Activated naive CD4-positive, alpha-beta T cell treated with anti-CD3 and anti-CD28 coated beads, Interleukin-2, amount 10 ng/mL, durations not matched to agents 7 days and 5 days (primary cell): ENCODE data around the gene SYTL2.
"Not testable (repeated sequence)": the region's sequence is repeated elsewhere in the genome, so short reads cannot be mapped to it uniquely, and the experiment has no call there.

Source experiments
- CTCF ChIA-PET: fragments of 350-600 bp; sonication (Branson Sonifier 250); formaldehyde crosslinking; loops from one replicate; lab custom pipeline; 2021; ENCODE audit warnings: antibody characterized with exemption; lab: Charles Lee
- DNase-seq: peaks from one replicate; pipeline ENCODE4 v3.0.0-alpha.2; 2020
- H3K27ac Mint-ChIP-seq: one replicate; pipeline ENCODE4 v1.8.0; 2021; ENCODE audit warnings: mild to moderate bottlenecking, moderate library complexity, mixed read lengths
- H3K27me3 Mint-ChIP-seq: one replicate; pipeline ENCODE4 v1.8.0; 2021; ENCODE audit warnings: mild to moderate bottlenecking, mixed read lengths
- H3K36me3 Mint-ChIP-seq: one replicate; pipeline ENCODE4 v1.8.0; 2021; ENCODE audit warnings: mixed read lengths
- H3K4me1 Mint-ChIP-seq: one replicate; pipeline ENCODE4 v1.8.0; 2021; ENCODE audit warnings: mixed read lengths
- H3K4me3 Mint-ChIP-seq: one replicate; pipeline ENCODE4 v1.8.0; 2021; ENCODE audit warnings: mild to moderate bottlenecking, moderate library complexity, mixed read lengths
- H3K9me3 Mint-ChIP-seq: one replicate; pipeline ENCODE4 v1.8.0; 2021; ENCODE audit warnings: mixed read lengths

SYTL2 gene

GRCh38 chr11:85682330-85683305 is 128.3 kb downstream of the SYTL2 start:
- peak overlapping the region; percentile 70 for H3K4me3 Mint-ChIP-seq
- H3K27me3 Mint-ChIP-seq, result peaks cover 19% of the 10 kb centered on the region
- peaks cover 3% of the 10 kb centered on the region for H3K36me3 Mint-ChIP-seq
- H3K27ac Mint-ChIP-seq, result peak overlapping the region; percentile 63
- peaks cover 22% of the 10 kb centered on the region for H3K4me1 Mint-ChIP-seq
- CTCF ChIA-PET, result interaction anchor here (0.7 to 2.4 kb wide), 3 partner anchors 12 to 172 kb away, joined by 3 to 8 read pairs (median 7); partner anchors contain the start of gene CCDC83
- no peaks in the 10 kb centered on the region for H3K9me3 Mint-ChIP-seq
- DNase-seq, result peak; percentile 68

GRCh38 chr11:85680897-85681296 is 130.0 kb downstream of the SYTL2 start:
- Mint-ChIP-seq H3K9me3 (no peaks in the 10 kb centered on the region), H3K36me3 (peaks cover 3% of the 10 kb centered on the region), H3K4me1 (peaks cover 22% of the 10 kb centered on the region), H3K27me3 (peaks cover 23% of the 10 kb centered on the region), H3K27ac (no peak overlapping the region), H3K4me3 (no peak overlapping the region)
- no peak for DNase-seq
- CTCF ChIA-PET, result interaction anchor here (1.1 to 1.2 kb wide), 2 partner anchors 10 to 12 kb away, joined by 3 to 6 read pairs; no protein-coding TSS in a partner anchor

GRCh38 chr11:85679576-85679975 is 131.4 kb downstream of the SYTL2 start:
- H3K9me3 Mint-ChIP-seq, result no peaks in the 10 kb centered on the region
- peaks cover 22% of the 10 kb centered on the region for H3K4me1 Mint-ChIP-seq
- no peak overlapping the region for H3K4me3 Mint-ChIP-seq
- CTCF ChIA-PET, result interaction anchor here (0.7 kb wide), 1 partner anchor 59 kb away, joined by 4 read pairs; no protein-coding TSS in a partner anchor
- no peak overlapping the region for H3K27ac Mint-ChIP-seq
- DNase-seq, result no peak
- peaks cover 3% of the 10 kb centered on the region for H3K36me3 Mint-ChIP-seq
- H3K27me3 Mint-ChIP-seq, result peaks cover 20% of the 10 kb centered on the region

GRCh38 chr11:85673393-85673792 is 137.5 kb downstream of the SYTL2 start:
- DNase-seq, result no peak
- Mint-ChIP-seq H3K9me3 (no peaks in the 10 kb centered on the region), H3K27me3 (peaks cover 24% of the 10 kb centered on the region), H3K27ac (no peak overlapping the region), H3K4me1 (no peaks in the 10 kb centered on the region), H3K36me3 (no peaks in the 10 kb centered on the region), H3K4me3 (no peak overlapping the region)
- CTCF ChIA-PET, result no interaction called here

- no peak overlapping the region for H3K4me3 Mint-ChIP-seq
Observed at GRCh38 chr11:85672105-85672902, 138.6 kb downstream of the SYTL2 start.

GRCh38 chr11:85670949-85671663 is 139.8 kb downstream of the SYTL2 start:
- H3K27me3 Mint-ChIP-seq, result peaks cover 19% of the 10 kb centered on the region
- DNase-seq, H3K4me1 Mint-ChIP-seq, H3K4me3 Mint-ChIP-seq, CTCF ChIA-PET, H3K36me3 Mint-ChIP-seq, H3K27ac Mint-ChIP-seq, H3K9me3 Mint-ChIP-seq: not testable (repeated sequence)

More at GRCh38 chr11:85672105-85672902, 138.6 kb downstream of the SYTL2 start:
- CTCF ChIA-PET, result no interaction called here
- no peak for DNase-seq
- Mint-ChIP-seq H3K36me3 (no peaks in the 10 kb centered on the region), H3K27ac (no peak overlapping the region), H3K9me3 (no peaks in the 10 kb centered on the region), H3K4me1 (no peaks in the 10 kb centered on the region), H3K27me3 (peaks cover 24% of the 10 kb centered on the region)

GRCh38 chr11:85668157-85668556 is 142.8 kb downstream of the SYTL2 start:
- DNase-seq, result no peak
- Mint-ChIP-seq H3K4me3 (no peak overlapping the region), H3K9me3 (no peaks in the 10 kb centered on the region), H3K27me3 (peaks cover 15% of the 10 kb centered on the region), H3K4me1 (peaks cover 11% of the 10 kb centered on the region), H3K36me3 (peaks cover 11% of the 10 kb centered on the region), H3K27ac (no peak overlapping the region)
- CTCF ChIA-PET, result interaction anchor here (0.6 to 0.9 kb wide), 3 partner anchors 32 to 396 kb away, joined by 3 to 5 read pairs (median 4); no protein-coding TSS in a partner anchor

- no peak for DNase-seq
- Mint-ChIP-seq H3K4me1 (peaks cover 18% of the 10 kb centered on the region), H3K4me3 (no peak overlapping the region), H3K9me3 (no peaks in the 10 kb centered on the region), H3K36me3 (peaks cover 20% of the 10 kb centered on the region), H3K27me3 (peaks cover 11% of the 10 kb centered on the region), H3K27ac (no peak overlapping the region)
- CTCF ChIA-PET, result interaction anchor here (0.6 kb wide), 1 partner anchor 44 kb away, joined by 3 read pairs; no protein-coding TSS in a partner anchor
Observed at GRCh38 chr11:85666687-85667086, 144.3 kb downstream of the SYTL2 start.

- peaks cover 4% of the 10 kb centered on the region for H3K27me3 Mint-ChIP-seq
- CTCF ChIA-PET, result no interaction called here
- peaks cover 27% of the 10 kb centered on the region for H3K4me1 Mint-ChIP-seq
Observed at GRCh38 chr11:85665733-85666132, 145.2 kb downstream of the SYTL2 start.

GRCh38 chr11:85664615-85665481 is 146.1 kb downstream of the SYTL2 start, which contains the start of gene CREBZF:
CREBZF (minus strand) TSS chr11:85665129; CDS start chr11:85664875, 254 bp downstream.
- Mint-ChIP-seq H3K27me3 (no peaks in the 10 kb centered on the region), H3K36me3 (peaks cover 36% of the 10 kb centered on the region), H3K27ac (peak within 1 kb of the TSS; percentile 98), H3K9me3 (no peaks in the 10 kb centered on the region), H3K4me1 (peaks cover 35% of the 10 kb centered on the region), H3K4me3 (peak within 1 kb of the TSS; percentile 98)
- DNase-seq, result peak; percentile 94
- CTCF ChIA-PET, result interaction anchor here (0.7 to 2.7 kb wide), 4 partner anchors 17 to 658 kb away, joined by 3 to 8 read pairs (median 6); partner anchors contain the start of genes DLG2, TMEM126A and TMEM126B

More at GRCh38 chr11:85665733-85666132, 145.2 kb downstream of the SYTL2 start:
- no peaks in the 10 kb centered on the region for H3K9me3 Mint-ChIP-seq
- peak overlapping the region; percentile 61 for H3K4me3 Mint-ChIP-seq
- no peak for DNase-seq
- H3K36me3 Mint-ChIP-seq, result peaks cover 28% of the 10 kb centered on the region
- H3K27ac Mint-ChIP-seq, result peak overlapping the region; percentile 98

GRCh38 chr11:85663753-85664614 is 147.0 kb downstream of the SYTL2 start:
- Mint-ChIP-seq H3K27me3 (no peaks in the 10 kb centered on the region), H3K4me3 (peak overlapping the region; percentile 98), H3K4me1 (peaks cover 44% of the 10 kb centered on the region), H3K9me3 (no peaks in the 10 kb centered on the region), H3K36me3 (peaks cover 43% of the 10 kb centered on the region), H3K27ac (peak overlapping the region; percentile 98)
- peak; percentile 93 for DNase-seq
- CTCF ChIA-PET, result interaction anchor here (1.8 to 2.7 kb wide), 3 partner anchors 16 to 90 kb away, joined by 4 to 8 read pairs (median 7); partner anchors contain the start of genes DLG2, TMEM126A and TMEM126B
